ENCODE measurements around the gene NKX2-1.

The NKX2-1 gene

DNA sequence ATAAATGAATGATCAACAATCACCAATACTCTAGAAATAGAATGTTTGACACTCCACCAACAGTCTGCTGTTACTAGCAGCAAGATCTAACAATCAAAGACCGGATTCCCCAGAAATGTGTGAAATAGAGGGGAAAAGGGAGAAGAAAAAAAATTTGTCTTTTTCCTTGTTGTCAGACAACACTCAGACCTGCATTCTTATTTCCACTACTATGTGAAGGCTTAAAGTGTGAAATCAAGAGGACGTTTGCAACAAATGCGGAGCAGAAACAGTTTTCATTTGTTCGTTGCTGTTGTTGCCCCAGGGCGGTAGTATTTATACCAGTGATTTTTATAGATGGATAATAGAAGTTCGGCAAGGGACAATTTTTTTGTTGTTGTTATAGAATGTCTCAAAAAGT lies 9.2 kb downstream of the NKX2-1 start:
- no peak overlapping the region for H3K27ac Mint-ChIP-seq
- H3K4me1 Mint-ChIP-seq = no peaks in the 10 kb centered on the region
- peaks cover 21% of the 10 kb centered on the region for H3K9me3 Mint-ChIP-seq
- no peak overlapping the region for H3K4me3 Mint-ChIP-seq
- no peaks in the 10 kb centered on the region for H3K36me3 Mint-ChIP-seq (ENCODE audit: low read depth)
- TF ChIP-seq, protein P1, sequence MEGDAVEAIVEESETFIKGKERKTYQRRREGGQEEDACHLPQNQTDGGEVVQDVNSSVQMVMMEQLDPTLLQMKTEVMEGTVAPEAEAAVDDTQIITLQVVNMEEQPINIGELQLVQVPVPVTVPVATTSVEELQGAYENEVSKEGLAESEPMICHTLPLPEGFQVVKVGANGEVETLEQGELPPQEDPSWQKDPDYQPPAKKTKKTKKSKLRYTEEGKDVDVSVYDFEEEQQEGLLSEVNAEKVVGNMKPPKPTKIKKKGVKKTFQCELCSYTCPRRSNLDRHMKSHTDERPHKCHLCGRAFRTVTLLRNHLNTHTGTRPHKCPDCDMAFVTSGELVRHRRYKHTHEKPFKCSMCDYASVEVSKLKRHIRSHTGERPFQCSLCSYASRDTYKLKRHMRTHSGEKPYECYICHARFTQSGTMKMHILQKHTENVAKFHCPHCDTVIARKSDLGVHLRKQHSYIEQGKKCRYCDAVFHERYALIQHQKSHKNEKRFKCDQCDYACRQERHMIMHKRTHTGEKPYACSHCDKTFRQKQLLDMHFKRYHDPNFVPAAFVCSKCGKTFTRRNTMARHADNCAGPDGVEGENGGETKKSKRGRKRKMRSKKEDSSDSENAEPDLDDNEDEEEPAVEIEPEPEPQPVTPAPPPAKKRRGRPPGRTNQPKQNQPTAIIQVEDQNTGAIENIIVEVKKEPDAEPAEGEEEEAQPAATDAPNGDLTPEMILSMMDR (IDR thresholded peaks at IDR 0.05; ENCODE audit: unreplicated experiment in 3 of 3) = no peak
- H3K27me3 Mint-ChIP-seq (ENCODE audit: low read depth) = peaks cover 96% of the 10 kb centered on the region

DNA sequence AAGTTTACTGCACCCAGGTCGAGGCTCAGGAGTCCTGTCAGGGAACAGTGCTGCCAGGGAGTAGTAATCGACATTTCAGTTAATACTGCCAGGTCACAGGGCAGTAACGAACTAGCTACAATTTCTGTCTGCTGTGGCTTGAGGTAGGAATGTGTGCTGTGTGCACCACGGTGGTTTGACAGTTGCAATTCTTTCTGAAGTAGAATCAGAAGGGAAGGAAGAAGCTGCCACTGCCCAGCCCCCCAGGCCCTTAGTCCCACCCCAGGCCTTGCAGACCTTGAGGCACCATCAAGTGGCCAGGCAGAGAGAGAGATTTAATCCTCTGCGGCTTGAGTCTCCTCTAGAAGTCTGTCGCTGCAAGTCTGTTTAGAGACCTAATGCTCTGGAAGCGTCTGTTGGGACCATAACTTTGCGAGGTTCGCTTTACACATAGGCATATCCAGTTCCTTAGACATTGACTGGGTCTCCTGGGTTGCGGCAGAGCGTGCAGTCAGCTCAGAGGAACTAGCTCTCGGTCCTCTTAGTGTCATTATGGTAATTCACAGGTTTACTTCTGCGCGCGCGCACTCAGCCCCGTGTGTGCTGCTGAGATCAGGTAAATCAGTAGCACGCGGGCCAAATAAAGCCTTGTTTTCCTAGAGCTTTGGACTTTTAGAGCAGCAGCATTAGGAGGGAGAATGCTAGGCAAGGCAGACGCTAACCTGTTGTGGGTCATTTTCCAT lies 9.8 kb downstream of the NKX2-1 start:
- Mint-ChIP-seq H3K4me1 (no peaks in the 10 kb centered on the region), H3K9me3 (peaks cover 21% of the 10 kb centered on the region), H3K36me3 (ENCODE audit: low read depth) (no peaks in the 10 kb centered on the region), H3K27me3 (ENCODE audit: low read depth) (peaks cover 96% of the 10 kb centered on the region), H3K4me3 (no peak overlapping the region), H3K27ac (no peak overlapping the region)
- TF ChIP-seq, protein P1 (IDR thresholded peaks at IDR 0.05; ENCODE audit: unreplicated experiment in 3 of 3) = no peak

DNA sequence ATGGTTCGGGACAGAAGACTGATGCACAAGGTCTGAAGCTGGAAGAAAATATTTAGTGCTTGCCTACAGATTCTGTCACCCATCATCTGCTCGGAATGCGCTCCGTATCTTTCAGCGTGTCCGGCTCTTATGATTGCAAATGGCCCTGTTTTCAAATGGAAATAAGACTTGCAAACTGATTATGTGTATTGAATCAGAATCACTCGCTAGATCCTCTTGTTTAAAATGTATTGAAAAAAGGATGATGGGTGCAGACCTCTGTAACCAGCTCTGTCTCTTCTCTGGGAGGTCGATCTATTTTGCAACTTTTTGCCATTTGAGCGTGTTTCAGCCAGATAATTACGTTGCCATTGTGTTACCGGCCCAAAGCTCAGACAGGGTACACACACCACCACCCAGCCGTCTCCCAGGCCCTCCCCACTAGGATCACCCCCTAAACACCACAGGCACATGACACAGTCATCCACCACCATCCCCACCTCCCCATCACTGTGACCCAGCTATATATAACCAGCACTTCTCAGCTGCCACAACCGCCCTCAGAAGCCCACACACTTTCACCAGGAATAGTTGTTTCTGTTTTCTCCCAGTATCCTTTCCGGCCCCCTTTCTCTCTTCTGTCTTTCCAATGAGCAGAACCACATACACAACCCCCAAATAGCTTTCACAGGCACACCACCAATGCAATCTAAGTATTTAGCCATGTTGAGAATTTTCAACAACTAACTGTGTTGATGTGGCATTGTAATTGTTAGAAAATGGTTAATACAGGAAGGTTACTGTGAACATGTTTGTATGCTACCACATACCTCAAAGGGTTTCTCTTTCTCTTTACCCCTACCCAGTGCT lies 10.7 kb downstream of the NKX2-1 start:
- peaks cover 5% of the 10 kb centered on the region for H3K4me1 Mint-ChIP-seq
- H3K36me3 Mint-ChIP-seq (ENCODE audit: low read depth) = no peaks in the 10 kb centered on the region
- no peak overlapping the region for H3K27ac Mint-ChIP-seq
- H3K27me3 Mint-ChIP-seq (ENCODE audit: low read depth) = peaks cover 96% of the 10 kb centered on the region
- no peak overlapping the region for H3K4me3 Mint-ChIP-seq
- TF ChIP-seq, protein P1 (IDR thresholded peaks at IDR 0.05; ENCODE audit: unreplicated experiment in 3 of 3) = no peak
- peaks cover 17% of the 10 kb centered on the region for H3K9me3 Mint-ChIP-seq

DNA sequence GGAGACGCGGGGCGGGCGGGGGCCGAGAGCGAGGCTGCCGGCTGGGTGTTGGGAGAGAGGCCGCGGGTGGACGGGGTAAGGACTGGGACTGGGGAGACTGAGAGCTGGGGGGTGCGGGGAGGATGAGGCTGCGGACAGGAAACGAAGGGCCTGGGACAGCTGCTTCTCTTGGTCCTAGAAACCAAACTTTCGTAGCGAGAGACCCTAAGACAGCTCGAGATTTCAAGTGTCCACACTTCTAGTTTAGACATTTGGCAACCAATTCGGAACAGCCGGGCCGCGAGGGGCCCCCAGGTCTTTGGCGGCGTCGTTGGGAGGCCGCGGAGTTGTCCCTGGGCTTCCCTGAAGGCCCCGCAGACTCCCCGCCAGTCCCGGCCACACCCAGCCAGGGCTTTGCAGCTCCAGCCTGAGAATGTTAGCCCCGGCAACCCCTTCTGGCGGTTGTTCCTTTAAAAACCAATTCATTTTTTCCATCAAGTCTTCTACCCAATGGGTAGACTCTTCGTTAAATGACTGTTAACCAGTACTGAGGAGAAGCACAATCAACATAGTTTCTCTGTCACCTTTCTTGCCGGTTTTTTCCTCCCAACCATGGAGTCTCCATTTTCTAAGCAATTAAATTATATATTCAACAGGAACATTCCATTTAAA lies 11.5 kb downstream of the NKX2-1 start:
- peaks cover 17% of the 10 kb centered on the region for H3K9me3 Mint-ChIP-seq
- no peak overlapping the region for H3K27ac Mint-ChIP-seq
- no peaks in the 10 kb centered on the region for H3K36me3 Mint-ChIP-seq (ENCODE audit: low read depth)
- TF ChIP-seq, protein P1 (IDR thresholded peaks at IDR 0.05; ENCODE audit: unreplicated experiment in 3 of 3) = no peak
- H3K27me3 Mint-ChIP-seq (ENCODE audit: low read depth) = peaks cover 95% of the 10 kb centered on the region
- H3K4me1 Mint-ChIP-seq = peaks cover 5% of the 10 kb centered on the region
- no peak overlapping the region for H3K4me3 Mint-ChIP-seq

DNA sequence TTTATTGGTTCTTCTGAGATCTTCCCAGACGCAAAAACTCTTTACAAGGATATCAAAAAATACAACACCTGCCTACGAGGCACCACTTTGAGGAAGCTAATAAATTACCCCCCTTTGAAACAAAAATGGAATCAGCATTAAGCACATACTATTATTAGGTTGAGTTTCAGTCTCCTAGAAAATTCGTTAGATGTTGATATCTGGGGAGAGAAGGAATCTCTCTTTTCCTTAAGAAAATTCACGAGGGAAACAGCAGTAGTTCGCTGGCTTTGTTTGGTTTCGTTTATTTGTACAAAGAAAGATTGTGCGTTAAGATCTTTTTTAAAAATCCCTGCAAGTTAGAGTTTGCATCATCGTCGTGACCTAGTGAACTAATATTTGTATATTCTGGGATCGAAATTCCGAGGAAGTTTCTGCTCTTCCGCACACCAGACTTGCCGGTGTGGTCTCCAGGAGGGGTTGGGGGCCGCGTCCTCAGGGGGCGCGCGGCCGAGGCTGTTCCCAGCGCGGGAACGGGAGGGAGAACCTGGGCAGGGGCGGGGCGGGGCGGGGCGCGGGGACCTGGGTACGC lies 12.1 kb downstream of the NKX2-1 start:
- Mint-ChIP-seq H3K4me3 (no peak overlapping the region), H3K4me1 (peaks cover 5% of the 10 kb centered on the region), H3K27me3 (ENCODE audit: low read depth) (peaks cover 95% of the 10 kb centered on the region), H3K9me3 (peaks cover 14% of the 10 kb centered on the region), H3K36me3 (ENCODE audit: low read depth) (no peaks in the 10 kb centered on the region), H3K27ac (no peak overlapping the region)
- TF ChIP-seq, protein P1 (IDR thresholded peaks at IDR 0.05; ENCODE audit: unreplicated experiment in 3 of 3) = no peak

Measured in nephron (organoid).